Bladder microvascular endothelial cell (primary cell): ENCODE results near the gene GRPEL2. TPM values are rescaled to one million over a fixed set of nuclear protein-coding genes. Genes with fewer than 3 reads are reported as not detected.

Experiments used
- total RNA-seq: library from RNA; depleted of rRNA; stranded (reverse); fragments of >200 nt; gene quantifications from 2 replicates; pipeline ENCODE4 v1.2.3, GENCODE V29; 2014

The GRPEL2 gene
- total RNA-seq = 18.5 and 87.2 TPM in 2 replicates

DNA sequence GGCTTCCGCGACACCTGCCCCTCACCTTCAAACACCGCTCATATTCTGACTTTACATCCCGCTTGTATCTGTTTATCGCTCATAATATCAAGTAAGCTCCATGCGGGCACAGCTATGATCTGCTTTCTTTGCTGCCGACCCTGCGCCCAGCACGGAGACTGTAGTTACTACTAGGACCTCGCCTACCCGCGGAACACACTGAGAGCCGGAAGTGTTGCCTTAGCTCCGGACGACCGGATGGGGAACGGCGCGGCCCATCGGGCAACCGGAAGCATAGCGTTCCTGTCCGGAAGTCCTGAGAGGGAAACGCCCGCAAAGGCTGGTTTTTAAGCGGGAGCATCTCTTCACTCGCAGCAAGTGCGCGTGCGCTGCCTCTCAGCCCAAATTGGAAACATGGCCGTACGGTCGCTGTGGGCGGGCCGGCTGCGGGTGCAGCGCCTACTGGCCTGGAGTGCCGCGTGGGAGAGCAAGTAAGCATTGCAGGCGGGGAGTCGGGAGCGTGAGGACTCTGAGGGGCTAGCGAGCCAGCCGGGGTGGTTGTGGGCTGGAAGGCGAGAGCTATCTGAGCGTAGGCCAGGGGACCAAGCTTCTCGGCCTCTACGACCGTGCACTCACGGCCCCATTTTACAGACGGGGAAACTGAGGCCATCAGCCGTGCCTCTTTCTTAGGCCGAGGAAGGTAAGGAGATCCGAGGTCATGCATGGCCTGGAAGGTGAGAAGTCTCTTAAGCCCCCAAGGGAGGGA, at the start of gene GRPEL2:
Gene GRPEL2 (plus strand): TSS at position 353 of the 745 bp plus-strand sequence. CDS start 41 bp downstream, at position 394.

GRCh38 chr5:149357370-149358293, 12.3 kb downstream of the GRPEL2 start, which contains the start of gene PCYOX1L:
Gene PCYOX1L, plus strand, starts transcription at chr5:149358046. Its CDS starts 23 bp downstream, at chr5:149358069.

DNA sequence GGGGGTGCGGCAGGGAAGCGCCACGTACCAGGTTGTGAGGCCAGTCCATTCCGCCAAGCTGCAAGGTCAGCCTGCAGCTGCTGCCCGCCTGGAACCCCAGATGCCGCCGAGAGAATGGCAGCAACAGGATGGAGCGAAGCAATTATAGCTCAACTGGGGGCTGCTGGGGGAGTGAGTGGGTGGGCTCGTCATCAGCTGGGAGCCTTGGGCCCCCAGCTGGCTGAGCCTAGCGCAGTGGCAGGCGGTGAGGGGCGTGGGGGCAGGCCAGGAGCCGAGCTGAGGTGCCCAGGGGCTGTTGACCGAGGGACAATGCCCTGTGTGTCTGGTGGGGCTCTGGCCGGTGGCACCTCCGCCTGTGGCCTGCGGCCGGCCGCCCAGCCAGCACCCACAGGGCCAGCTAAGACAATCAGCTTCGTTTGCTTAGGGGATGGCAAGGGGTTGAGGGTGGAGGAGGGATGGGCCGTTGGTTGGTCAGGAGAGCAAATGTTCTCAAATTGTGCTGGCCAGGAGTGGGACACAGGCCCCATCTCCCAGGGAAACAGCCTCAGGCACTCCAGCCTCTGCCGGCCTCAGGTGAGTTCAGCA, 34.0 kb downstream of the GRPEL2 start, which contains the start of gene IL17B:
Gene IL17B (minus strand): TSS at position 116 of the 585 bp plus-strand sequence. CDS start 67 bp downstream, at position 49.

Other genes with a start within 250 kb of the GRPEL2 start
- 23.3 and 40.3 TPM in 2 replicates for gene ABLIM3, start 204.0 kb upstream of the GRPEL2 start, total RNA-seq
- 137 and 216 TPM in 2 replicates for gene AFAP1L1, start 73.6 kb upstream of the GRPEL2 start, total RNA-seq
- gene PCYOX1L, start 12.5 kb downstream of the GRPEL2 start, total RNA-seq = 7.3 and 17.7 TPM in 2 replicates
- gene IL17B, start 33.8 kb downstream of the GRPEL2 start, total RNA-seq = not detected in 2 replicates
- gene CSNK1A1, start 205.9 kb downstream of the GRPEL2 start, total RNA-seq = 244 and 481 TPM in 2 replicates
- gene ARHGEF37, start 236.0 kb downstream of the GRPEL2 start, total RNA-seq = 8.6 and 35.4 TPM in 2 replicates